HG03045 (cell line): ENCODE results near the gene PNKP.
A peak's percentile ranks its signal among the peaks of the same experiment; 100 is the strongest.

ENCODE experiments used
- ATAC-seq: cut with Tn5 transposase; IDR thresholded peaks from one replicate; pipeline ENCODE4 v1.9.1; 2021; ENCODE audit warnings: mild to moderate bottlenecking, moderate library complexity; ENCODE audit not compliant: unreplicated experiment

PNKP gene

GRCh38 chr19:49876422-49877019 is 9.1 kb upstream of the PNKP start:
- ATAC-seq = peak; percentile 40

GRCh38 chr19:49875857-49876421 is 8.6 kb upstream of the PNKP start:
- no peak for ATAC-seq

- no peak for ATAC-seq
Measured at GRCh38 chr19:49875177-49875576, 7.8 kb upstream of the PNKP start.

GRCh38 chr19:49874503-49875157 is 7.3 kb upstream of the PNKP start:
- no peak for ATAC-seq

- no peak for ATAC-seq
Measured at GRCh38 chr19:49873834-49874233, 6.5 kb upstream of the PNKP start.

GRCh38 chr19:49873129-49873521 is 5.7 kb upstream of the PNKP start:
- ATAC-seq = no peak

GRCh38 chr19:49872245-49873128 is 5.1 kb upstream of the PNKP start:
- ATAC-seq = no peak

- no peak for ATAC-seq
Measured at GRCh38 chr19:49871349-49871985, 4.1 kb upstream of the PNKP start.

- no peak for ATAC-seq
Measured at GRCh38 chr19:49870309-49870901, 3.0 kb upstream of the PNKP start.

- ATAC-seq = peak; percentile 71
Measured at GRCh38 chr19:49869484-49870308, 2.3 kb upstream of the PNKP start.

- ATAC-seq = peak; percentile 11
Measured at GRCh38 chr19:49869009-49869483, 1.7 kb upstream of the PNKP start.

- no peak for ATAC-seq
Measured at GRCh38 chr19:49864890-49865289, 2.5 kb downstream of the PNKP start.

GRCh38 chr19:49863935-49864320 is 3.4 kb downstream of the PNKP start:
- ATAC-seq = no peak

GRCh38 chr19:49863254-49863934 is 4.0 kb downstream of the PNKP start:
- no peak for ATAC-seq

GRCh38 chr19:49862391-49863253 is 4.8 kb downstream of the PNKP start:
- no peak for ATAC-seq

GRCh38 chr19:49861541-49862378 is 5.6 kb downstream of the PNKP start:
- ATAC-seq = no peak

- ATAC-seq = no peak
Measured at GRCh38 chr19:49861107-49861506, 6.3 kb downstream of the PNKP start.
